Measurements from ENCODE around the gene TFAP2D. TPM values are rescaled to one million over a fixed set of nuclear protein-coding genes. Genes with fewer than 3 reads are reported as not detected.

Gene TFAP2D
- total and polyA plus RNA-seq, 12 donors = not detected

- no peak for ATAC-seq
- H3K9me3 ChIP-seq = peaks cover 0 to 3% (median 0%) of the 10 kb centered on the region in 11 donors
- peaks cover 0 to 18% (median 0%) of the 10 kb centered on the region in 7 donors for H3K27me3 ChIP-seq
- TF ChIP-seq CTCF (IDR thresholded peaks at IDR 0.05) = no peak
- H3K4me1 ChIP-seq = no peaks in the 10 kb centered on the region
- H3K36me3 ChIP-seq = no peaks in the 10 kb centered on the region
- no peak for DNase-seq
- H3K4me3 ChIP-seq = no peak overlapping the region
- intact Hi-C loops (cut with DNase I) = loop anchor here in 1 of 10 donors (5.0 kb wide), 1 partner anchor 660 kb away; no protein-coding TSS in a partner anchor
- no peak overlapping the region for H3K27ac ChIP-seq
- 58 to 59% methylated on average over 1 of the region's 1 CpG for WGBS, 2 donors
Observed at GRCh38 chr6:50792771-50793170, 79.4 kb downstream of the TFAP2D start.

DNA sequence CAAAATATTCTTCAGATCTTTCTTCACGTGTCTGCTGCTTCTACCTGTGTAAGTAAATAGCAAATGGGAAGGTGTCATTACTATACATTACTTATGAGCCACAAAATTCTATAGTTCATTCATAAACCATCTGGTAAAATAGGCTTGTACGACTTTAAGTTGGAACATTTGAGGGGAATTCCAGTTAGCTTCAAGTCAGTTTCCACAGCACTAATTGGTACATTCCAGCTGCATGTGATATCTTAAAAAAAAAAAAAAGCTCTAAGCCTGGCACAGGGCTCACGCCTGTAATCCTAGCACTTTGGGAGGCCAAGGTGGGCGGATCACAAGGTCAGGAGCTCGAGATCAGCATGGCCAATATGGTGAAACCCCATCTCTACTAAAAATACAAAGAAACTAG, 82.2 kb downstream of the TFAP2D start:
- 49 to 61% methylated on average over 5 of the region's 5 CpGs for WGBS, 2 donors
- intact Hi-C loops (cut with DNase I) = no loop called here
- no peak for TF ChIP-seq CTCF (IDR thresholded peaks at IDR 0.05)
- H3K36me3 ChIP-seq = no peaks in the 10 kb centered on the region
- no peak overlapping the region for H3K4me3 ChIP-seq
- H3K27ac ChIP-seq = no peak overlapping the region
- H3K4me1 ChIP-seq = no peaks in the 10 kb centered on the region
- peaks cover 0 to 18% (median 0%) of the 10 kb centered on the region in 7 donors for H3K27me3 ChIP-seq
- no peak for ATAC-seq
- no peaks in the 10 kb centered on the region for H3K9me3 ChIP-seq
- DNase-seq = no peak

DNA sequence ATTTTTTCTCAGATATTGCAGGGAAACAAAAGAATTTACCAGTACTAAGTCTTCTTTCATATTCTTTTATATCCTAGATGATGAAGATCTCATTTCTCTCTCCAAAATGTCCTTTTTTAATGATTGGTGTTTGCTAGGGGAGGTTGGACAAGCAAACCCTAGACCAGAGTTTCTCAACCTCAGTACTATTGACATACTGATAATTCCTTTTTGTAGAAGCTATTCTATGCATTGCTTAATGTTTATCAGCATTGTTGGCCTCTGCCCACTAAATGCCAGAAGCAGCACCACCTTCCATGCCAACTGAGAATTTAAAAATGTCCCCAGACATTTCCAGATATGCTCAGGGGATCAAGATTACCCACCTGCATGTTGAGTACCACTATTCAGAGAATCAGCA, 91.0 kb downstream of the TFAP2D start:
- Histone ChIP-seq H3K4me1 (no peaks in the 10 kb centered on the region), H3K4me3 (no peak overlapping the region), H3K27me3 (peaks cover 0 to 21% (median 0%) of the 10 kb centered on the region in 7 donors), H3K36me3 (no peaks in the 10 kb centered on the region), H3K27ac (no peak overlapping the region), H3K9me3 (no peaks in the 10 kb centered on the region)
- DNase-seq (no peak), ATAC-seq (no peak)
- no peak for TF ChIP-seq CTCF (IDR thresholded peaks at IDR 0.05)
- intact Hi-C loops (cut with DNase I) = no loop called here

- intact Hi-C loops (cut with DNase I) = no loop called here
- ATAC-seq (no peak), DNase-seq (no peak)
- H3K4me1 ChIP-seq = no peaks in the 10 kb centered on the region
- H3K36me3 ChIP-seq = no peaks in the 10 kb centered on the region
- H3K27ac ChIP-seq = no peak overlapping the region
- peaks cover 0 to 18% (median 4%) of the 10 kb centered on the region in 7 donors for H3K27me3 ChIP-seq
- no peak overlapping the region for H3K4me3 ChIP-seq
- TF ChIP-seq CTCF (IDR thresholded peaks at IDR 0.05) = no peak
- no peaks in the 10 kb centered on the region for H3K9me3 ChIP-seq
Observed at GRCh38 chr6:50807035-50807434, 93.7 kb downstream of the TFAP2D start.
